Inflammatory macrophage (primary cell): ENCODE data around the gene SNX9.
A peak's percentile ranks its signal among the peaks of the same experiment; 100 is the strongest.
"Not testable (repeated sequence)": the region's sequence is repeated elsewhere in the genome, so short reads cannot be mapped to it uniquely, and the experiment has no call there.

Experiments
- DNase-seq, 2 donors: peaks; one replicate each; pipeline ENCODE4 v3.0.0-alpha.2; 2020 to 2022

Gene SNX9

GRCh38 chr6:157956171-157956730, 133.2 kb downstream of the SNX9 start:
- DNase-seq = no peak

- no peak for DNase-seq
Observed at GRCh38 chr6:157959451-157960227, 136.6 kb downstream of the SNX9 start.

GRCh38 chr6:157961153-157961831, 138.2 kb downstream of the SNX9 start:
- no peak for DNase-seq

- DNase-seq = no peak
Observed at GRCh38 chr6:157961832-157962575, 139.0 kb downstream of the SNX9 start.

- peak in 1 of 2 donors; percentile 64 for DNase-seq
Observed at GRCh38 chr6:157962601-157963302, 139.7 kb downstream of the SNX9 start.

- peak; percentile 38 to 40 for DNase-seq
Observed at GRCh38 chr6:157964100-157964499, 141.1 kb downstream of the SNX9 start.

GRCh38 chr6:157965387-157965786, 142.3 kb downstream of the SNX9 start:
- DNase-seq = no peak

GRCh38 chr6:157966589-157966977, 143.5 kb downstream of the SNX9 start:
- DNase-seq = no peak

- no peak for DNase-seq
Observed at GRCh38 chr6:157967020-157967419, 144.0 kb downstream of the SNX9 start.

GRCh38 chr6:157967486-157967885, 144.4 kb downstream of the SNX9 start:
- no peak for DNase-seq

- DNase-seq = not testable (repeated sequence)
Observed at GRCh38 chr6:157972177-157972576, 149.1 kb downstream of the SNX9 start.

GRCh38 chr6:157974341-157974894, 151.4 kb downstream of the SNX9 start:
- DNase-seq = no peak

- DNase-seq = no peak
Observed at GRCh38 chr6:157974967-157975366, 151.9 kb downstream of the SNX9 start.

GRCh38 chr6:157975456-157975855, 152.4 kb downstream of the SNX9 start:
- DNase-seq = no peak

GRCh38 chr6:157976345-157977175, 153.5 kb downstream of the SNX9 start:
- DNase-seq = no peak

- no peak for DNase-seq
Observed at GRCh38 chr6:157977176-157977804, 154.2 kb downstream of the SNX9 start.

GRCh38 chr6:157978021-157978783, 155.2 kb downstream of the SNX9 start:
- no peak for DNase-seq

- DNase-seq = no peak
Observed at GRCh38 chr6:157980288-157981131, 157.5 kb downstream of the SNX9 start.

GRCh38 chr6:157981132-157981394, 158.0 kb downstream of the SNX9 start:
- no peak for DNase-seq
